HCT116 (cell line): ENCODE measurements around the gene OLFML2A. TPM values are rescaled to one million over a fixed set of nuclear protein-coding genes. Genes with fewer than 3 reads are reported as not detected.

Experiments used
- ATAC-seq: fragments of 200-7000 bp; cut with Tn5 transposase; 2 replicates; pipeline ENCODE4 v1.9.1; 2020; ENCODE audit warnings: mild to moderate bottlenecking, moderate library complexity
- BruUV-seq: library from RNA; stranded (reverse); fragments of 400-500 nt; replicated peaks from 2 replicates; lab custom pipeline; 2021; lab: Mats Ljungman, UMichigan
- CTCF ChIA-PET: fragments of 300-600 bp; sonication (Branson Sonifier 250); formaldehyde crosslinking; loops from one replicate; lab custom pipeline; 2021; ENCODE audit warnings: antibody characterized with exemption; lab: Charles Lee
- POLR2A ChIA-PET: fragments of 300-600, 350-600 bp; sonication (Branson Sonifier 250); formaldehyde crosslinking; loops from one replicate; lab custom pipeline; 2021; ENCODE audit warnings: antibody characterized with exemption; lab: Charles Lee
- RAD21 ChIA-PET, 2 experiments: fragments of 300-600 bp; sonication (Branson Sonifier 250); formaldehyde crosslinking; loops; one replicate each; lab custom pipeline; 2023; ENCODE audit warnings: low total read pairs in 2 of 2; ENCODE audit not compliant: uncharacterized antibody in 2 of 2, unreplicated experiment in 2 of 2, low non-redundant PET in 1 of 2; lab: Charles Lee
- DNase-seq: peaks from one replicate; pipeline ENCODE4 v3.0.0-alpha.2; 2010; ENCODE audit warnings: low read depth, low spot score
- H2AFZ ChIP-seq: fragments of 200-600 bp; shearing (Covaris generic), sonication (generic); 2 replicates; pipeline ENCODE4 v1.6.1; 2017; ENCODE audit warnings: low read depth, mixed run types, mixed read lengths, antibody characterized with exemption, low read length; ENCODE audit not compliant: poor library complexity, severe bottlenecking
- H3K27ac ChIP-seq: 2 replicates; pipeline ENCODE4 v1.5.1; 2012; ENCODE audit warnings: low read depth, low read length
- H3K27me3 ChIP-seq: fragments of 200-600 bp; sonication (generic); 2 replicates; pipeline ENCODE4 v1.6.1; 2016; ENCODE audit warnings: mixed run types, low read length, mixed read lengths; ENCODE audit not compliant: insufficient read depth
- H3K36me3 ChIP-seq, 2 experiments: fragments of 200-500 bp in 1 of 2; fragments of 200-600 bp in 1 of 2; sonication (Bioruptor generic) in 1 of 2; sonication (generic) in 1 of 2; 2 replicates each; pipeline versions ENCODE4 v1.5.1 to v1.6.1; 2014 to 2016; ENCODE audit warnings: low read length in 2 of 2, inconsistent platforms in 1 of 2, mixed read lengths in 1 of 2, mixed run types in 1 of 2; ENCODE audit not compliant: insufficient read depth in 2 of 2, control insufficient read depth in 1 of 2
- H3K4me1 ChIP-seq, 2 experiments: fragments of 200-600 bp in 1 of 2; sonication (generic) in 1 of 2; 2 replicates each; pipeline versions ENCODE4 v1.5.1 to v1.6.1; 2012 to 2017; ENCODE audit warnings: low read length in 2 of 2, inconsistent platforms in 1 of 2, mild to moderate bottlenecking in 1 of 2, mixed read lengths in 1 of 2, mixed run types in 1 of 2, moderate library complexity in 1 of 2; ENCODE audit not compliant: insufficient read depth in 2 of 2, control insufficient read depth in 1 of 2
- H3K4me2 ChIP-seq: fragments of 200-600 bp; sonication (generic); 2 replicates; pipeline ENCODE4 v1.6.1; 2017; ENCODE audit warnings: mixed run types, low read length, mixed read lengths
- H3K4me3 ChIP-seq, 2 experiments: fragments of 200-600 bp in 1 of 2; sonication (generic) in 1 of 2; replicated peaks in 1 of 2; 2 replicates each; pipeline ENCODE4 v1.5.1; 2011 to 2016; ENCODE audit warnings: low read length in 2 of 2, control low read depth in 1 of 2, low read depth in 1 of 2, mild to moderate bottlenecking in 1 of 2, mixed read lengths in 1 of 2, mixed run types in 1 of 2
- H3K79me2 ChIP-seq: fragments of 200-600 bp; sonication (generic); 2 replicates; pipeline ENCODE4 v1.6.1; 2017; ENCODE audit warnings: mild to moderate bottlenecking, mixed run types, low read length, moderate library complexity, mixed read lengths; ENCODE audit not compliant: insufficient read depth
- H3K9ac ChIP-seq: fragments of 200-600 bp; sonication (generic); 2 replicates; pipeline ENCODE4 v1.6.1; 2016; ENCODE audit warnings: low read length, mixed read lengths
- H3K9me2 ChIP-seq: fragments of 200-600 bp; sonication (generic), shearing (Covaris generic); 2 replicates; pipeline ENCODE4 v1.6.1; 2017; ENCODE audit warnings: mixed run types, mild to moderate bottlenecking, moderate library complexity; ENCODE audit not compliant: insufficient read depth
- H3K9me3 ChIP-seq, 2 experiments: fragments of 200-500 bp in 1 of 2; fragments of 200-600 bp in 1 of 2; sonication (Bioruptor generic) in 1 of 2; sonication (generic) in 1 of 2; 2 replicates each; pipeline ENCODE4 v1.6.1; 2014 to 2017; ENCODE audit warnings: low read length in 2 of 2, mixed read lengths in 2 of 2, inconsistent platforms in 1 of 2, low read depth in 1 of 2, mild to moderate bottlenecking in 1 of 2, mixed run types in 1 of 2, moderate library complexity in 1 of 2; ENCODE audit not compliant: control insufficient read depth in 1 of 2, insufficient read depth in 1 of 2
- H4K20me1 ChIP-seq: fragments of 200-600 bp; sonication (generic), shearing (Covaris generic); 2 replicates; pipeline ENCODE4 v1.6.1; 2017; ENCODE audit warnings: mixed run types, mild to moderate bottlenecking, moderate library complexity; ENCODE audit not compliant: insufficient read depth
- ATF3 ChIP-seq: IDR thresholded peaks from 2 replicates; pipeline ENCODE4 v1.6.1; 2012
- CBX3 ChIP-seq: IDR thresholded peaks from 2 replicates; pipeline ENCODE4 v1.6.1; 2012; ENCODE audit warnings: low read depth
- CEBPB ChIP-seq: IDR thresholded peaks from 2 replicates; pipeline ENCODE4 v1.6.1; 2012; ENCODE audit warnings: low read depth
- CTCF ChIP-seq, 3 experiments: fragments of 200-600 bp in 1 of 3; sonication (generic) in 1 of 3; IDR thresholded peaks in 2 of 3; conservative IDR thresholded peaks in 1 of 3; 2 replicates each; pipeline ENCODE4 v1.5.1; 2012 to 2017; ENCODE audit warnings: low read depth in 2 of 3, low read length in 2 of 3, antibody characterized with exemption in 1 of 3, borderline replicate concordance in 1 of 3, control low read depth in 1 of 3, mild to moderate bottlenecking in 1 of 3, mixed read lengths in 1 of 3, mixed run types in 1 of 3, moderate library complexity in 1 of 3; ENCODE audit not compliant: insufficient read depth in 1 of 3
- EGR1 ChIP-seq: IDR thresholded peaks from 2 replicates; pipeline ENCODE4 v1.6.1; 2012; ENCODE audit warnings: low read depth
- ELF1 ChIP-seq: IDR thresholded peaks from 2 replicates; pipeline ENCODE4 v1.6.1; 2012; ENCODE audit warnings: low read depth, borderline replicate concordance
- EZH2 ChIP-seq: fragments of 200-600 bp; sonication (generic); IDR thresholded peaks from 2 replicates; pipeline ENCODE4 v1.6.1; 2017; ENCODE audit warnings: antibody characterized with exemption, mixed run types
- EZH2phosphoT487 ChIP-seq: fragments of 200-600 bp; IDR thresholded peaks from 2 replicates; pipeline ENCODE4 v1.6.1; 2018; ENCODE audit warnings: antibody characterized with exemption, borderline replicate concordance
- FOSL1 ChIP-seq: IDR thresholded peaks from 2 replicates; pipeline ENCODE4 v1.6.1; 2012; ENCODE audit warnings: low read depth
- JUND ChIP-seq: IDR thresholded peaks from 2 replicates; pipeline ENCODE4 v1.6.1; 2012
- MAX ChIP-seq: IDR thresholded peaks from 2 replicates; pipeline ENCODE4 v1.6.1; 2012
- POLR2AphosphoS5 ChIP-seq: IDR thresholded peaks from 2 replicates; pipeline ENCODE4 v1.6.1; 2011; ENCODE audit warnings: mild to moderate bottlenecking, low read depth, low read length, moderate library complexity
- RAD21 ChIP-seq: IDR thresholded peaks from 2 replicates; pipeline ENCODE4 v1.6.1; 2012; ENCODE audit warnings: low read depth, mild to moderate bottlenecking
- SP1 ChIP-seq: IDR thresholded peaks from 2 replicates; pipeline ENCODE4 v1.6.1; 2012; ENCODE audit warnings: low read depth
- TCF7L2 ChIP-seq: IDR thresholded peaks from 2 replicates; pipeline ENCODE4 v1.7.0; 2011; ENCODE audit warnings: borderline replicate concordance, inconsistent platforms; ENCODE audit not compliant: insufficient read depth, insufficient read length; ENCODE audit errors: extremely low read depth
- YY1 ChIP-seq: IDR thresholded peaks from 2 replicates; pipeline ENCODE4 v1.6.1; 2011; ENCODE audit warnings: low read length, low read depth, moderate library complexity, mild to moderate bottlenecking; ENCODE audit not compliant: insufficient replicate concordance; ENCODE audit errors: extremely low read depth
- ZBTB33 ChIP-seq: IDR thresholded peaks from 2 replicates; pipeline ENCODE4 v1.6.1; 2011; ENCODE audit warnings: mild to moderate bottlenecking, low read length, moderate library complexity; ENCODE audit not compliant: insufficient replicate concordance; ENCODE audit errors: extremely low read depth
- ZNF274 ChIP-seq: fragments of 200-500 bp; sonication (Bioruptor generic); IDR thresholded peaks from 2 replicates; pipeline ENCODE4 v1.6.1; 2014; ENCODE audit warnings: mild to moderate bottlenecking, low read depth, low read length, inconsistent platforms
- intact Hi-C: fragments of 100-400 bp; cut with micrococcal nuclease; formaldehyde crosslinking; loops from 2 replicates; pipeline ENCODE4 v1.10.0; 2022
- total RNA-seq: library from RNA; stranded (reverse); gene quantifications from one replicate; pipeline ENCODE4 v1.2.1, GENCODE V29; 2021; ENCODE audit not compliant: unreplicated experiment

The OLFML2A gene
- total RNA-seq, 1 experiment from 2014 or later: 6.3 TPM

GRCh38 chr9:124828489-124829333, 51.8 kb downstream of the OLFML2A start:
- POLR2A ChIA-PET: interaction anchor here (0.6 to 0.9 kb wide), 2 partner anchors 10 to 12 kb away, joined by 3 read pairs; no protein-coding TSS in a partner anchor
- no peaks in the 10 kb centered on the region for H3K36me3 ChIP-seq
- TF ChIP-seq CEBPB (no peak), POLR2AphosphoS5 (no peak), CTCF (IDR thresholded peaks at IDR 0.05 in 2 of 3, conservative IDR thresholded peaks at IDR 0.05 in 1 of 3; ENCODE audit: borderline replicate concordance in 1 of 3, insufficient read depth in 1 of 3, low read depth in 2 of 3, low read length in 2 of 3) (no peak), EZH2 (no peak), CBX3 (no peak), ZNF274 (no peak), ATF3 (no peak), JUND (no peak), YY1 (no peak), MAX (no peak), ZBTB33 (no peak), FOSL1 (no peak), EGR1 (no peak), RAD21 (no peak), ELF1 (no peak), EZH2phosphoT487 (no peak), TCF7L2 (no peak), SP1 (no peak)
- TF ChIP-seq, all 23 proteins: peak for 0
- no peak overlapping the region for H3K27ac ChIP-seq
- intact Hi-C loops: no loop called here
- H3K79me2 ChIP-seq: no peaks in the 10 kb centered on the region
- DNase-seq (no peak), ATAC-seq (no peak)
- no peaks in the 10 kb centered on the region for H3K9me3 ChIP-seq
- peak overlapping the region; percentile 75 for H2AFZ ChIP-seq
- H3K27me3 ChIP-seq: no peaks in the 10 kb centered on the region
- H3K4me1 ChIP-seq: peaks cover 14 to 23% of the 10 kb centered on the region in 2 experiments
- CTCF ChIA-PET: interaction anchor here (1.4 to 2.5 kb wide), 2 partner anchors 12 to 24 kb away, joined by 4 to 10 read pairs; partner anchors contain the start of gene WDR38
- no peak overlapping the region for H3K4me3 ChIP-seq
- H3K4me2 ChIP-seq: peak overlapping the region; percentile 36; the same call in 1 of the 2 replicates
- RAD21 ChIA-PET: no interaction called here
- no peaks in the 10 kb centered on the region for H4K20me1 ChIP-seq
- no TSS peak for BruUV-seq
- H3K9ac ChIP-seq: no peak overlapping the region
- H3K9me2 ChIP-seq: no peaks in the 10 kb centered on the region
